Activated naive CD4-positive, alpha-beta T cell treated with anti-CD3 and anti-CD28 coated beads, Interleukin-2, amount 50 U/mL, for 24 hours (primary cell): ENCODE data around the gene UBL4A.

Experiments
- H3K27ac Mint-ChIP-seq: one replicate; pipeline ENCODE4 v1.8.0; 2021; ENCODE audit warnings: mild to moderate bottlenecking, mixed read lengths
- H3K27me3 Mint-ChIP-seq: one replicate; pipeline ENCODE4 v1.8.0; 2021; ENCODE audit warnings: mixed read lengths
- H3K36me3 Mint-ChIP-seq: one replicate; pipeline ENCODE4 v1.8.0; 2021; ENCODE audit warnings: mixed read lengths
- H3K4me1 Mint-ChIP-seq: one replicate; pipeline ENCODE4 v1.8.0; 2021; ENCODE audit warnings: mixed read lengths
- H3K4me3 Mint-ChIP-seq: one replicate; pipeline ENCODE4 v1.8.0; 2021; ENCODE audit warnings: mild to moderate bottlenecking, mixed read lengths
- H3K9me3 Mint-ChIP-seq: one replicate; pipeline ENCODE4 v1.8.0; 2021; ENCODE audit warnings: mixed read lengths

UBL4A gene

GRCh38 chrX:154477891-154478477 is 8.4 kb downstream of the UBL4A start:
- H3K36me3 Mint-ChIP-seq, result no peaks in the 10 kb centered on the region
- no peaks in the 10 kb centered on the region for H3K27me3 Mint-ChIP-seq

GRCh38 chrX:154476821-154477220 is 9.6 kb downstream of the UBL4A start:
- Mint-ChIP-seq H3K4me3 (peak overlapping the region; percentile 15), H3K36me3 (no peaks in the 10 kb centered on the region), H3K27me3 (no peaks in the 10 kb centered on the region), H3K4me1 (peaks cover 25% of the 10 kb centered on the region), H3K27ac (no peak overlapping the region), H3K9me3 (no peaks in the 10 kb centered on the region)

More at GRCh38 chrX:154477891-154478477, 8.4 kb downstream of the UBL4A start:
- Mint-ChIP-seq H3K4me3 (peak overlapping the region; percentile 84), H3K4me1 (peaks cover 29% of the 10 kb centered on the region), H3K9me3 (no peaks in the 10 kb centered on the region), H3K27ac (peak overlapping the region; percentile 35)

DNA sequence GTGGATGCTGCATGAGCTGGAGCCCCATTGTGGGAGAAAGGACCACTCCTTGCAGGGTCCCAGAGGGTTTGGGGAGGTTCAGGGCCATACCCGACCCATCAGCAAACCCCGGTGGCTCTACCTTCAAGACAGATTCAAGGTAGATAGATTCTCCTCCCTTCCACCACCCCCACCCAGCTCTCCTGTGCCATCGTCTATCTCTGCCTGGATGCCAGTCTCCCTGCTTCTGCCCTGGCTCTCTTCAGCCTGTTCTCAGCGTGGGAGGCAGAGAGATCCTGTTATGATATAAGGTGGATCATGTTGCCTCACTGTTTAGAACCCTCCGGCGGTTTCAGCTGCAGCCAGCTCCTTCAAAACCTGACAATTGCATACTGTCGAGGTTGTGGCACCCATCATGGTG is 12.7 kb downstream of the UBL4A start:
- Mint-ChIP-seq H3K27ac (peak overlapping the region; percentile 72), H3K4me3 (no peak overlapping the region), H3K27me3 (no peaks in the 10 kb centered on the region), H3K36me3 (no peaks in the 10 kb centered on the region), H3K9me3 (no peaks in the 10 kb centered on the region), H3K4me1 (peaks cover 21% of the 10 kb centered on the region)

GRCh38 chrX:154472685-154473632 is 13.5 kb downstream of the UBL4A start:
- H3K36me3 Mint-ChIP-seq, result no peaks in the 10 kb centered on the region
- H3K9me3 Mint-ChIP-seq, result no peaks in the 10 kb centered on the region
- H3K4me3 Mint-ChIP-seq, result no peak overlapping the region
- H3K27ac Mint-ChIP-seq, result no peak overlapping the region
- peaks cover 21% of the 10 kb centered on the region for H3K4me1 Mint-ChIP-seq
- no peaks in the 10 kb centered on the region for H3K27me3 Mint-ChIP-seq

GRCh38 chrX:154471839-154472684 is 14.4 kb downstream of the UBL4A start:
- no peaks in the 10 kb centered on the region for H3K9me3 Mint-ChIP-seq
- H3K4me1 Mint-ChIP-seq, result peaks cover 13% of the 10 kb centered on the region
- no peaks in the 10 kb centered on the region for H3K36me3 Mint-ChIP-seq
- H3K27me3 Mint-ChIP-seq, result no peaks in the 10 kb centered on the region
- no peak overlapping the region for H3K4me3 Mint-ChIP-seq
- H3K27ac Mint-ChIP-seq, result no peak overlapping the region

GRCh38 chrX:154470914-154471568 is 15.4 kb downstream of the UBL4A start:
- H3K9me3 Mint-ChIP-seq, result no peaks in the 10 kb centered on the region
- peaks cover 4% of the 10 kb centered on the region for H3K4me1 Mint-ChIP-seq
- no peaks in the 10 kb centered on the region for H3K27me3 Mint-ChIP-seq
- no peaks in the 10 kb centered on the region for H3K36me3 Mint-ChIP-seq
- H3K4me3 Mint-ChIP-seq, result no peak overlapping the region
- H3K27ac Mint-ChIP-seq, result no peak overlapping the region

DNA sequence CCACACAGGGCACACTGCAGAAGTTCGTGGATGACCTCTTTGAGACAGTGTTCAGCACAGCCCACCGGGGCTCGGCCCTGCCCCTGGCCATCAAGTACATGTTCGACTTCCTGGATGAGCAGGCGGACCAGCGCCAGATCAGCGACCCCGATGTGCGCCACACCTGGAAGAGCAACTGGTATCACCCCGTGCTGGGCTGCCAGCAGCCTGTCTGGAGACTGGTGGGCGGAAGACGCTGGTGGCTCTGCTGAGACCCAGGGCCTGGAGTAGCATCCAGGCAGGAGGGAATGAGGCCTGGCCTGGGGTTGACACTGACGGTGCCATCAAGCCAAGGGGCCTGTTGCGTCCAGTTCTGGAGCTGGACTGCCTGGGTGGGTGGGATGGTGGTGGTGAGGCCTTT is 16.0 kb downstream of the UBL4A start:
- H3K27ac Mint-ChIP-seq, result no peak overlapping the region
- no peaks in the 10 kb centered on the region for H3K27me3 Mint-ChIP-seq
- H3K4me3 Mint-ChIP-seq, result no peak overlapping the region
- H3K36me3 Mint-ChIP-seq, result no peaks in the 10 kb centered on the region
- peaks cover 2% of the 10 kb centered on the region for H3K4me1 Mint-ChIP-seq
- no peaks in the 10 kb centered on the region for H3K9me3 Mint-ChIP-seq

GRCh38 chrX:154469880-154470279 is 16.5 kb downstream of the UBL4A start:
- no peak overlapping the region for H3K27ac Mint-ChIP-seq
- no peaks in the 10 kb centered on the region for H3K4me1 Mint-ChIP-seq
- H3K4me3 Mint-ChIP-seq, result no peak overlapping the region
- H3K36me3 Mint-ChIP-seq, result no peaks in the 10 kb centered on the region
- H3K27me3 Mint-ChIP-seq, result no peaks in the 10 kb centered on the region
- H3K9me3 Mint-ChIP-seq, result no peaks in the 10 kb centered on the region

- no peak overlapping the region for H3K4me3 Mint-ChIP-seq
- H3K36me3 Mint-ChIP-seq, result no peaks in the 10 kb centered on the region
- H3K9me3 Mint-ChIP-seq, result no peaks in the 10 kb centered on the region
- H3K27ac Mint-ChIP-seq, result no peak overlapping the region
- no peaks in the 10 kb centered on the region for H3K4me1 Mint-ChIP-seq
- no peaks in the 10 kb centered on the region for H3K27me3 Mint-ChIP-seq
These were observed 17.3 kb downstream of the UBL4A start for GRCh38 chrX:154469114-154469513.

- H3K4me1 Mint-ChIP-seq, result no peaks in the 10 kb centered on the region
- no peaks in the 10 kb centered on the region for H3K27me3 Mint-ChIP-seq
- no peak overlapping the region for H3K4me3 Mint-ChIP-seq
- no peaks in the 10 kb centered on the region for H3K9me3 Mint-ChIP-seq
- no peaks in the 10 kb centered on the region for H3K36me3 Mint-ChIP-seq
- no peak overlapping the region for H3K27ac Mint-ChIP-seq
These were observed 18.2 kb downstream of the UBL4A start for GRCh38 chrX:154468217-154468616.

DNA sequence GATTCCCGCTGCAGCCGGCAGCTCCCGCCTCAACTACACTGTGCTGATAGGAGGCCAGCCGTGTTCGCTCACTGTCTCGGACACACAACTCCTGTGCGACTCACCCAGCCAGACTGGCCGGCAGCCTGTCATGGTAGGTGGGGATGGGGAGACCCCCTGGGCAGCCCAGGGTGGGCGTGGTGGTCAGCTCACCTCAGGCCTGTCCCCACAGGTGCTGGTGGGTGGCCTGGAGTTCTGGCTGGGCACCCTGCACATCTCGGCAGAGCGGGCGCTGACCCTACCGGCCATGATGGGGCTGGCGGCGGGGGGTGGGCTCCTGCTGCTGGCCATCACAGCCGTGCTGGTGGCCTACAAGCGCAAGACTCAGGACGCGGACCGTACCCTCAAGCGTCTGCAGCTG is 18.9 kb downstream of the UBL4A start:
- no peak overlapping the region for H3K27ac Mint-ChIP-seq
- H3K27me3 Mint-ChIP-seq, result no peaks in the 10 kb centered on the region
- H3K36me3 Mint-ChIP-seq, result no peaks in the 10 kb centered on the region
- no peak overlapping the region for H3K4me3 Mint-ChIP-seq
- no peaks in the 10 kb centered on the region for H3K4me1 Mint-ChIP-seq
- H3K9me3 Mint-ChIP-seq, result no peaks in the 10 kb centered on the region

GRCh38 chrX:154466907-154467306 is 19.5 kb downstream of the UBL4A start:
- no peaks in the 10 kb centered on the region for H3K36me3 Mint-ChIP-seq
- H3K4me1 Mint-ChIP-seq, result no peaks in the 10 kb centered on the region
- no peak overlapping the region for H3K27ac Mint-ChIP-seq
- no peaks in the 10 kb centered on the region for H3K27me3 Mint-ChIP-seq
- no peaks in the 10 kb centered on the region for H3K9me3 Mint-ChIP-seq
- no peak overlapping the region for H3K4me3 Mint-ChIP-seq

- peaks cover under 1% of the 10 kb centered on the region for H3K36me3 Mint-ChIP-seq
- no peaks in the 10 kb centered on the region for H3K9me3 Mint-ChIP-seq
- no peaks in the 10 kb centered on the region for H3K4me1 Mint-ChIP-seq
- no peak overlapping the region for H3K27ac Mint-ChIP-seq
- no peak overlapping the region for H3K4me3 Mint-ChIP-seq
- no peaks in the 10 kb centered on the region for H3K27me3 Mint-ChIP-seq
These were observed 20.4 kb downstream of the UBL4A start for GRCh38 chrX:154466036-154466435.

DNA sequence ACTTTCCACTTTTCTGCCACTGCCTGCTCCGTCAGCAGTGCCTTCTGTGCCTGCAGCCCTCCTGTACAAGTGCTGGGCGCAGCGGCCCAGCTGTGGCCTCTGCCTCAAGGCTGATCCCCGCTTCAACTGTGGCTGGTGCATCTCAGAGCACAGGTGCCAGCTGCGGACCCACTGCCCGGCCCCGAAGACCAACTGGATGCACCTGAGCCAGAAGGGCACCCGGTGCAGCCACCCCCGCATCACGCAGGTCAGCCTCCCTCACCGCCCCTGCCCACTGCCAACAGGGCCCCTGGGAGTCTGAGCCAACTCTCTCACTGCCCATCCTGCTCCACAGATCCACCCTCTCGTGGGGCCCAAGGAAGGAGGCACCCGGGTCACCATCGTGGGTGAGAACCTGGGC is 20.8 kb downstream of the UBL4A start:
- H3K36me3 Mint-ChIP-seq, result peaks cover 1% of the 10 kb centered on the region
- no peaks in the 10 kb centered on the region for H3K4me1 Mint-ChIP-seq
- no peak overlapping the region for H3K4me3 Mint-ChIP-seq
- no peak overlapping the region for H3K27ac Mint-ChIP-seq
- H3K27me3 Mint-ChIP-seq, result no peaks in the 10 kb centered on the region
- no peaks in the 10 kb centered on the region for H3K9me3 Mint-ChIP-seq

DNA sequence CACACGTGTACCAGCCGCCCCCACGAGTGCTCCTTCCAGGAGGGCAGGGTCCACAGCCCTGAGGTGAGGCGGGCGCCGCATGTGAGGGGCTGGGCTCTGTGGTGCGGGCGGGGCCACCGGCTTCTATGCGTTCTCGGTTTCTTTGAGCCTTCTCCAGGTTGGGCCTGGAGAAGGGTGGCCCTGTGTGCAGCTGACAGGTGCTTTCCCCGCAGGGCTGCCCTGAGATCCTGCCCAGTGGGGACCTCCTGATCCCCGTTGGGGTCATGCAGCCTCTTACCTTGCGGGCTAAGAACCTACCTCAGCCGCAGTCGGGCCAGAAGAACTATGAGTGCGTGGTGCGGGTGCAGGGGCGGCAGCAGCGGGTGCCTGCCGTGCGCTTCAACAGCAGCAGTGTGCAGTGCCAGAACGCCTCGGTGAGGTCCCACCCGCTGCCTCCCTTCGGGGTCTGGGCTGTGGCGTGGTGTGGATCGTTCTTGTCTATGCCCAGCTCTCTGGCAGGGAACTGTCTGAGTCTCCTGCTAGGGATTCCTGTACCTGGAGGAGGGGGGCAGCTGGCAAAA is 21.5 kb downstream of the UBL4A start:
- H3K4me3 Mint-ChIP-seq, result no peak overlapping the region
- no peaks in the 10 kb centered on the region for H3K4me1 Mint-ChIP-seq
- H3K36me3 Mint-ChIP-seq, result peaks cover 1% of the 10 kb centered on the region
- no peaks in the 10 kb centered on the region for H3K9me3 Mint-ChIP-seq
- H3K27me3 Mint-ChIP-seq, result no peaks in the 10 kb centered on the region
- no peak overlapping the region for H3K27ac Mint-ChIP-seq
